Esophagus muscularis mucosa (tissue), 4 donors: ENCODE results near the gene ACY1.

Source experiments
- CTCF ChIP-seq, 3 experiments: fragments of 200-600 bp in 2 of 3; fragments of 450-650 bp in 1 of 3; sonication (generic) in 2 of 3; IDR thresholded peaks; one replicate each; pipeline ENCODE4 v1.5.1; 2017 to 2019; ENCODE audit warnings: antibody characterized with exemption in 3 of 3, mild to moderate bottlenecking in 2 of 3, moderate library complexity in 1 of 3
- EP300 ChIP-seq: sonication (generic); formaldehyde crosslinking; IDR thresholded peaks from one replicate; pipeline ENCODE4 v1.6.1; 2017; ENCODE audit warnings: antibody characterized with exemption
- POLR2A ChIP-seq: fragments of 450-650 bp; IDR thresholded peaks from one replicate; pipeline ENCODE4 v1.6.1; 2017; ENCODE audit warnings: antibody characterized with exemption, moderate library complexity, mild to moderate bottlenecking, low read depth
- POLR2AphosphoS5 ChIP-seq, 2 donors: sonication (generic); formaldehyde crosslinking; IDR thresholded peaks; one replicate each; pipeline ENCODE4 v1.6.1; 2017; ENCODE audit warnings: antibody characterized with exemption in 2 of 2

- TF ChIP-seq POLR2AphosphoS5 (IDR thresholded peaks at IDR 0.05) (peak; percentile 83 to 94), CTCF (IDR thresholded peaks at IDR 0.05) (peak; percentile 99 to 100 (median 99)), POLR2A (no peak), EP300 (no peak)
Measured at GRCh38 chr3:51941798-51942602, 41.3 kb upstream of the ACY1 start, which contains the start of the genes PARP3 and RRP9.
